GM08714 (cell line): ENCODE measurements around the gene MGA.

Experiments
- H3K4me3 ChIP-seq: fragments of 200-500 bp; sonication (Bioruptor generic); 2 replicates; pipeline ENCODE4 v1.5.1; 2014; ENCODE audit warnings: mild to moderate bottlenecking, low read length, inconsistent platforms
- ZNF274 ChIP-seq: IDR thresholded peaks from 2 replicates; pipeline ENCODE4 v1.6.1; 2012; ENCODE audit warnings: mild to moderate bottlenecking, low read depth, low read length

MGA gene

DNA sequence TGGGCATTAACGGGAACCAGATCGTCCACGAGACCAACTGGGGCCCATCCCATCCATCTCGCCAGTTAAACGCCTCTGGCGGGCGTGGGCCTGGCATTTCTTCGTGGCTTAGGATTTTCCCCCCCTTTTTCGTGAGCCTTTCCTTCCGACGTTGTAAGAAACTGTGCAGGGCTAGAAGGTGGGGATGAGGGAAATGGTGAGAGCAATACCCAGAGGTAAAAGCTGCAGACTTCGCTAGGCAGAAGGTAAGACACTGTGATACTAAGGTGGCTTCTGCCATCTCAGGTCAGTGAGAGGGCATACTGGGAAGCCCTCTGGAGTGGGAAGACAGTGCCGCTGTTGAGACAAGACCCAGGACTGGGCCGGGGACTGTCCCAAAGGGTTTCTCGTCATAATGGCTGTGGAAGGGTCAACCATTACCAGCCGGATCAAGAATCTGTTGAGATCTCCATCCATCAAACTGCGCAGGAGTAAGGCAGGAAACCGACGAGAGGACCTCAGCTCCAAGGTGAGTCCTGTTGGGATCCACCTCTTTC, 114.7 kb downstream of the MGA start:
- TF ChIP-seq ZNF274, result no peak
- peak overlapping the region; percentile 72 for H3K4me3 ChIP-seq

GRCh38 chr15:41775651-41776050, 115.4 kb downstream of the MGA start:
- peak overlapping the region; percentile 72 for H3K4me3 ChIP-seq
- no peak for TF ChIP-seq ZNF274

DNA sequence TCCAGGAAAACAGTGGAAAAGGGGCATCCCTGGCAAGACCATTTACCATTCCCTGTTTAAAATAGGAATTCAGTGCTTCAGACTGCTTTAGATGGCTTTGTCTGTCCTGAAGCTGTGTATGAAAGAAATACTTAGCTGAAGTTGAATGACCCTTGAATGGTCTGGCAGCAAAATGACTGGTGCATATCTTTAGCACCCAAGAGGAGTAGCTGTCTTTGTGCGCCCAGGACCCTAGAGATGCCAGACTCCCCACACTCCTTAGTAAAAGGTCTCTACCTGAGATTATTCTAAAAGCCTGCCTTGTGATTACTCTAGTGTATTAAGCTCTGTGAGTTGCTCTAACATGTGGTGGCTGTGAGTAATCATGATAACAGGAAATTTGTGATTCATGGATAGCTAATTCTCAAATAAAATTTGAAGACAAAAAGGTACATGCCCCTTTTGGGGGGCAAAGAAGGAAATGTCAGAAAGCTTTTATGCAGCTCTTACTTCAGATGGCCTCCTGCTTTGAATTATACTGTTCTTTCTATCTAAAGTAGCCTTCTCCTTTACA, 117.3 kb downstream of the MGA start:
- H3K4me3 ChIP-seq, result no peak overlapping the region; the same call in 1 of the 2 replicates
- TF ChIP-seq ZNF274, result no peak

- H3K4me3 ChIP-seq, result no peak overlapping the region
- TF ChIP-seq ZNF274, result no peak
Observed at GRCh38 chr15:41778521-41778920, 118.3 kb downstream of the MGA start.

- TF ChIP-seq ZNF274, result no peak
- no peak overlapping the region; the same call in 1 of the 2 replicates for H3K4me3 ChIP-seq
Observed at GRCh38 chr15:41779662-41780157, 119.5 kb downstream of the MGA start.

- H3K4me3 ChIP-seq, result no peak overlapping the region; the same call in 1 of the 2 replicates
- TF ChIP-seq ZNF274, result no peak
Observed at GRCh38 chr15:41780266-41780665, 120.1 kb downstream of the MGA start.

GRCh38 chr15:41780727-41781126, 120.5 kb downstream of the MGA start:
- H3K4me3 ChIP-seq, result no peak overlapping the region
- TF ChIP-seq ZNF274, result no peak

- no peak overlapping the region for H3K4me3 ChIP-seq
- no peak for TF ChIP-seq ZNF274
Observed at GRCh38 chr15:41782371-41783282, 122.4 kb downstream of the MGA start.

- no peak for TF ChIP-seq ZNF274
- H3K4me3 ChIP-seq, result no peak overlapping the region
Observed at GRCh38 chr15:41783296-41783695, 123.1 kb downstream of the MGA start.

GRCh38 chr15:41788262-41788661, 128.1 kb downstream of the MGA start:
- TF ChIP-seq ZNF274, result no peak
- no peak overlapping the region for H3K4me3 ChIP-seq

GRCh38 chr15:41789236-41789635, 129.0 kb downstream of the MGA start:
- H3K4me3 ChIP-seq, result no peak overlapping the region
- TF ChIP-seq ZNF274, result no peak

DNA sequence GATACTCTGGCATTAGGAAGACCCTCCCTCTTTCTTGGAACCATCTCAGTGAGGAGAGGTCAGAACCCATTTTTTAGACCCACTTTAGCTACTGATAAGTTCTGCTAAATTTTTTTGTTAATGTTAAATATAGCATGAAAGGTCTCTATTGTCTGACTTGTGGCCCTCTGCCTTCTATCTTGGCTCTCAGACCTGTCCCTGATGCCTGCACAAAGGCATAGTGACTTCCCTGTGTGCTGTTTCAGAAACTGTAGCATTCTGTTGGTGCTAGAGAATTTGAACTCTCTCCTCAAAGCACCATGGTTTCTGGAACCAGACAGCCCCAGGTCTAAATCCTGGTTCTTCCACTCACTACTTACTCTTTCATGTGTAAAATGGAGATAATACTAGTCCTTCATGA, 129.5 kb downstream of the MGA start:
- no peak overlapping the region for H3K4me3 ChIP-seq
- TF ChIP-seq ZNF274, result no peak

- no peak overlapping the region for H3K4me3 ChIP-seq
- TF ChIP-seq ZNF274, result no peak
Observed at GRCh38 chr15:41790169-41790568, 130.0 kb downstream of the MGA start.

GRCh38 chr15:41790756-41791546, 130.7 kb downstream of the MGA start:
- TF ChIP-seq ZNF274, result no peak
- no peak overlapping the region; the same call in 1 of the 2 replicates for H3K4me3 ChIP-seq
